GM12892 (cell line): ENCODE results near the gene RPTOR.

Experiments
- POLR2A ChIP-seq: IDR thresholded peaks from 2 replicates; pipeline ENCODE4 v1.6.1; 2011; ENCODE audit warnings: low read depth, low read length, control low read depth
- POLR2AphosphoS5 ChIP-seq: IDR thresholded peaks from 2 replicates; pipeline ENCODE4 v1.6.1; 2011; ENCODE audit warnings: low read depth, low read length, control low read depth
- TAF1 ChIP-seq: IDR thresholded peaks from 2 replicates; pipeline ENCODE4 v1.6.1; 2011; ENCODE audit warnings: low read depth, mild to moderate bottlenecking, control low read depth, low read length, borderline replicate concordance

DNA sequence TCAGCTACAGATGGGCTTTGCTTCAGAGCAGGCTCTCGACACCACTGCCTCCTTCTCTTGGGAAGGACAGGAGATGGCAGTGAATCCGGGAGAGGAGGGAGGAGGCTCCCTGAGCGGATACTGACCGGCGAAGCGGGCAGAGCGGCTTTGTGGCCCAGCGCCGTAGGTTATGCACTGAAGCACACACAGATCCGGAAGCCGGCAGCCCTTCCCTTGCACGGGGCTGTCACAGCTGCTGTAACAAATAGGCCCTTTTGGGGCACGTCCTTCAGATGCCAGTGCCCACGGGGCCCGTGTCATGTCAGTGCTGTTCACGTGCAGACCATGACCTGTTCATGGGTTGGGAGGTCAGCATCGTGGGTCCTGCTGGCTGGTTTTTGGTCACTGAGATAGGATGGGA, 302.3 kb downstream of the RPTOR start:
- TF ChIP-seq POLR2AphosphoS5 (no peak), POLR2A (no peak), TAF1 (no peak)
